Vagina (tissue), 2 donors: ENCODE measurements around the gene QRICH2.

ENCODE experiments used
- POLR2A ChIP-seq, 2 donors: fragments of 450-650 bp; IDR thresholded peaks; one replicate each; pipeline ENCODE4 v1.6.1; 2017; ENCODE audit warnings: antibody characterized with exemption in 2 of 2, mild to moderate bottlenecking in 2 of 2, moderate library complexity in 2 of 2
- TF ChIP-seq, protein P1 (sequence below), 3 experiments: fragments of 450-650 bp in 2 of 3; fragments of 200-600 bp in 1 of 3; sonication (generic) in 1 of 3; IDR thresholded peaks; one replicate each; pipeline ENCODE4 v1.5.1; 2017 to 2019; ENCODE audit warnings: antibody characterized with exemption in 3 of 3, mild to moderate bottlenecking in 2 of 3, moderate library complexity in 2 of 3

DNA sequence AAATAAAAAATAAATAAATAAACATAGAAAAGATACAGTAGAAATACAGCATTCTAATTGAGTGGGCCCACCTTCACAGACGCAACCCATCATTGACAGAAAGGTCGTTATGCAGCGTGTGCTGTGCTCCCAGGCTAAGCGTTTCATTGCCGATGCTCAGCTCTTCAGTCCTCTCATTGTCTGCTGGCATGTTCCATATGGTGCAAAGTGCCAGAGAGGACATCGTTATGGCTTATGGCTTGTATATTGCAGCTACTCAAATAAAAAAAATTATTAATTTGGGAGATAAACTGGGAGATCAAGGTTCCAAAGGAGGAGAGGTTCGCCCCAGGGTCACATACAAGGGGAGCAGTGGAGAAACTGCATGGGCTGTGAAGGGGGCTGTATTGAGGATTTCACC lies 54.2 kb downstream of the QRICH2 start:
- TF ChIP-seq, protein P1, sequence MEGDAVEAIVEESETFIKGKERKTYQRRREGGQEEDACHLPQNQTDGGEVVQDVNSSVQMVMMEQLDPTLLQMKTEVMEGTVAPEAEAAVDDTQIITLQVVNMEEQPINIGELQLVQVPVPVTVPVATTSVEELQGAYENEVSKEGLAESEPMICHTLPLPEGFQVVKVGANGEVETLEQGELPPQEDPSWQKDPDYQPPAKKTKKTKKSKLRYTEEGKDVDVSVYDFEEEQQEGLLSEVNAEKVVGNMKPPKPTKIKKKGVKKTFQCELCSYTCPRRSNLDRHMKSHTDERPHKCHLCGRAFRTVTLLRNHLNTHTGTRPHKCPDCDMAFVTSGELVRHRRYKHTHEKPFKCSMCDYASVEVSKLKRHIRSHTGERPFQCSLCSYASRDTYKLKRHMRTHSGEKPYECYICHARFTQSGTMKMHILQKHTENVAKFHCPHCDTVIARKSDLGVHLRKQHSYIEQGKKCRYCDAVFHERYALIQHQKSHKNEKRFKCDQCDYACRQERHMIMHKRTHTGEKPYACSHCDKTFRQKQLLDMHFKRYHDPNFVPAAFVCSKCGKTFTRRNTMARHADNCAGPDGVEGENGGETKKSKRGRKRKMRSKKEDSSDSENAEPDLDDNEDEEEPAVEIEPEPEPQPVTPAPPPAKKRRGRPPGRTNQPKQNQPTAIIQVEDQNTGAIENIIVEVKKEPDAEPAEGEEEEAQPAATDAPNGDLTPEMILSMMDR (IDR thresholded peaks at IDR 0.05): no peak
- TF ChIP-seq POLR2A (IDR thresholded peaks at IDR 0.05): no peak
